ENCODE results near the gene FOXE1. TPM values are rescaled to one million over a fixed set of nuclear protein-coding genes. Genes with fewer than 3 reads are reported as not detected.

FOXE1 gene
- total and polyA plus RNA-seq, 2 of the 4 experiments (the other 2 are of a cell fraction) = under 0.01 to 0.22 TPM

- intact Hi-C loops (cut with micrococcal nuclease) (no loop called here), in situ Hi-C loops (cut with MboI; ENCODE audit: low sequenced_read_pairs) (no loop called here)
Observed at GRCh38 chr9:97855486-97855875, 2.5 kb downstream of the FOXE1 start.

More at GRCh38 chr9:97855486-97855875, 2.5 kb downstream of the FOXE1 start:
- Histone ChIP-seq H2AFZ (replicated peaks; ENCODE audit: low read length, poor library complexity) (no peak overlapping the region), H2AK9ac (replicated peaks; ENCODE audit: low read depth, low read length, poor library complexity) (no peak overlapping the region), H2BK20ac (ENCODE audit: low read depth, low read length) (no peak overlapping the region), H3K23ac (ENCODE audit: low read depth, low read length) (no peak overlapping the region), H3K9ac (ENCODE audit: low read depth, low read length) (no peak overlapping the region), H2AK5ac (ENCODE audit: low read depth, low read length) (no peak overlapping the region), H3K18ac (ENCODE audit: low read depth, low read length) (no peak overlapping the region), H3K14ac (replicated peaks; ENCODE audit: low read depth, low read length) (no peak overlapping the region), H4K20me1 (ENCODE audit: insufficient read depth, low read length) (peaks cover 3% of the 10 kb centered on the region; the same call in 1 of the 2 replicates), H2BK120ac (ENCODE audit: low read depth, low read length) (no peak overlapping the region), H3K27ac (ENCODE audit: insufficient read depth, low read length) (no peak overlapping the region), H3K4me1 (ENCODE audit: control insufficient read depth, insufficient read depth, low read length) (0 out of 2 replicates have a peak, but pooled peaks cover 2% of the 10 kb centered on the region), H3K27me3 (ENCODE audit: control insufficient read depth, insufficient read depth, low read length) (peaks cover 95% of the 10 kb centered on the region), H3K56ac (ENCODE audit: extremely low read depth, insufficient read depth, low read length) (no peak overlapping the region), H2BK15ac (ENCODE audit: low read depth, low read length) (no peak overlapping the region), H2BK5ac (ENCODE audit: low read depth, low read length, poor library complexity, severe bottlenecking) (no peak overlapping the region), H3K4me2 (ENCODE audit: low read depth, low read length) (no peak overlapping the region), H3K4me3 (ENCODE audit: insufficient read depth, low read depth, low read length) (no peak overlapping the region), H4K8ac (ENCODE audit: low read depth in 2 of 2, low read length in 2 of 2) (no peak overlapping the region), H3K79me1 (ENCODE audit: low read depth in 1 of 2, low read length in 2 of 2) (no peaks in the 10 kb centered on the region), H3K9me3 (ENCODE audit: control insufficient read depth, insufficient read depth, low read length) (peaks cover 25% of the 10 kb centered on the region), H4K5ac (ENCODE audit: low read depth, low read length) (no peak overlapping the region), H3K36me3 (ENCODE audit: control insufficient read depth, insufficient read depth, low read length) (no peaks in the 10 kb centered on the region; the same call in 1 of the 2 replicates), H3K9me1 (ENCODE audit: insufficient read depth, low read length) (no peaks in the 10 kb centered on the region), H3K4ac (ENCODE audit: low read depth, low read length) (no peak overlapping the region), H4K91ac (ENCODE audit: insufficient read depth, low read depth, low read length) (no peak overlapping the region)
- dilution Hi-C loops (cut with HindIII; ENCODE audit: low sequenced_read_pairs, unreplicated experiment) = no loop called here
- DNase-seq (no peak), ATAC-seq (ENCODE audit: low read depth) (no peak)
- CTCF ChIA-PET = no interaction called here
- 5% methylated on average over 8 of the region's 8 CpGs; no CpG with 5 or more reads in 1 of the 2 experiments for WGBS, 2 experiments (ENCODE audit: extremely low coverage in 2 of 2, insufficient read length in 1 of 2)
- no peak for TF ChIP-seq RFX5 (IDR thresholded peaks at IDR 0.05; ENCODE audit: low read depth, low read length)
- TF ChIP-seq RAD21 (IDR thresholded peaks at IDR 0.05; ENCODE audit: low read length) = no peak
- no peak for TF ChIP-seq NFE2L2 (IDR thresholded peaks at IDR 0.05; ENCODE audit: low read depth, low read length)
- no peak for TF ChIP-seq POLR2A (IDR thresholded peaks at IDR 0.05; ENCODE audit: low read depth, low read length)
- no peak for TF ChIP-seq MAZ (IDR thresholded peaks at IDR 0.05; ENCODE audit: borderline replicate concordance, low read depth, low read length)
- no peak for TF ChIP-seq SMC3 (IDR thresholded peaks at IDR 0.05; ENCODE audit: low read depth, low read length)
- no peak for TF ChIP-seq CHD1 (IDR thresholded peaks at IDR 0.05; ENCODE audit: low read depth, low read length)
- TF ChIP-seq ELK1 (IDR thresholded peaks at IDR 0.05; ENCODE audit: borderline replicate concordance, low read depth, low read length) = no peak
- no peak for TF ChIP-seq MAFK (IDR thresholded peaks at IDR 0.05; ENCODE audit: low read depth, low read length)
- no peak for TF ChIP-seq BHLHE40 (IDR thresholded peaks at IDR 0.05; ENCODE audit: low read depth, low read length)
- TF ChIP-seq RCOR1 (IDR thresholded peaks at IDR 0.05; ENCODE audit: insufficient replicate concordance, low read length) = no peak
- no peak for TF ChIP-seq USF2 (IDR thresholded peaks at IDR 0.05; ENCODE audit: low read depth, low read length)
- no peak for TF ChIP-seq MXI1 (IDR thresholded peaks at IDR 0.05; ENCODE audit: borderline replicate concordance, low read depth, low read length)
- TF ChIP-seq CTCF (conservative IDR thresholded peaks at IDR 0.05; ENCODE audit: low read depth, low read length) = no peak
- no peak for TF ChIP-seq CEBPB (IDR thresholded peaks at IDR 0.05; ENCODE audit: low read depth, low read length)
- no peak for TF ChIP-seq FOS (IDR thresholded peaks at IDR 0.05; ENCODE audit: low read depth, low read length)
- BruUV-seq (replicated peaks) = no TSS peak
- POLR2A ChIA-PET (ENCODE audit: unreplicated experiment) = no interaction called here
